ENCODE measurements around the gene BSCL2.
"Not testable (repeated sequence)": the region's sequence is repeated elsewhere in the genome, so short reads cannot be mapped to it uniquely, and the experiment has no call there.

The BSCL2 gene

DNA sequence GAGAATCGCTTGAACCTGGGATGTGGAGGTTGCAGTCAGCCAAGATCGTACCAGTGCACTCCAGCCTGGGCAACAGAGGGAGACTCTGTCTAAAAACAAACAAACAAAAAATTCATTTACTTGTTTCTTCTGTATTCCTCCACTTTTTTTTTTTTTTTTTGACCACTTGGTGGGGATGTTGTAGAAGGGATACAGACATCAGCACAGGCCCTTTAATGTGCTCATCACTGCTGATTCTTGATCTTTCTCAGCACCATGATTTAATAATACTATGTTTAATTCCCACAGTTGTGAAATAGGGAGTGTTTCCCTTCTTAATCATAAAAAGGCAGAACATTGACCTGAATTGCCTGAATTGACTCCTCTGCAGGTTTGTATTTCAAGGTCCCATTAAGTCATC is 25.6 kb upstream of the BSCL2 start:
- H3K9ac ChIP-seq (ENCODE audit: low read length in 5 of 5): peak overlapping the region in 1 of 5 donors; percentile 10
- H3K27ac ChIP-seq (ENCODE audit: low read depth, low read length): no peak overlapping the region
- no peaks in the 10 kb centered on the region for H3K9me3 ChIP-seq (ENCODE audit: control insufficient read depth in 5 of 5, low read length in 5 of 5)
- no peaks in the 10 kb centered on the region for H3K27me3 ChIP-seq (ENCODE audit: control insufficient read depth in 5 of 5, insufficient read depth in 4 of 5, low read length in 5 of 5)
- H3K36me3 ChIP-seq (ENCODE audit: control insufficient read depth in 5 of 5, insufficient read depth in 5 of 5, low read length in 5 of 5): peaks cover 10 to 35% (median 18%) of the 10 kb centered on the region in 5 donors
- peaks cover 2 to 22% (median 20%) of the 10 kb centered on the region in 5 donors for H3K4me1 ChIP-seq (ENCODE audit: control insufficient read depth in 5 of 5, insufficient read depth in 5 of 5, low read length in 5 of 5)
- H3K4me3 ChIP-seq (ENCODE audit: low read depth in 1 of 5, low read length in 5 of 5): no peak overlapping the region

DNA sequence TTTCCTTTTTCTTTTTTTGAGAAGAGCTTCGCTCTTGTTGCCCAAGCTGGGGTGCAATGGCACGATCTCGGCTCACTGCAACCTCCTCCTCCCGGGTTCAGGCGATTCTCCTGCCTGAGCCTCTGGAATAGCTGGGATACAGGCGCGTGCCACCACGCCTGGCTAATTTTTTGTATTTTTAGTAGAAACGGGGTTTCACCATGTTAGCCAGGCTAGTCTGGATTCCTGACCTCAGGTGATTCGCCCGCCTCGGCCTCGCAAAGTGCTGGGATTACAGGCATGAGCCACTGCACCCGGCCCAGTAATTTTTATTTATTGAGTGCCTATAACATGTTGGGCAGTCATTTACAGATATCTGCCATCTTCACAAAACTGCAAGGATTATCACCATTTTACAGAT is 22.9 kb upstream of the BSCL2 start:
- not testable (repeated sequence) for H3K27me3 ChIP-seq (ENCODE audit: control insufficient read depth in 5 of 5, insufficient read depth in 4 of 5, low read length in 5 of 5); H3K9me3 ChIP-seq (ENCODE audit: control insufficient read depth in 5 of 5, low read length in 5 of 5)
- Histone ChIP-seq H3K4me3 (ENCODE audit: low read depth in 1 of 5, low read length in 5 of 5) (peak overlapping the region in 4 of 5 donors; percentile 12 to 86 (median 33)), H3K9ac (ENCODE audit: low read length in 5 of 5) (peak overlapping the region in 3 of 5 donors; percentile 3 to 56 (median 13)), H3K36me3 (ENCODE audit: control insufficient read depth in 5 of 5, insufficient read depth in 5 of 5, low read length in 5 of 5) (peaks cover 4 to 19% (median 13%) of the 10 kb centered on the region in 5 donors), H3K27ac (ENCODE audit: low read depth, low read length) (peak overlapping the region; percentile 17), H3K4me1 (ENCODE audit: control insufficient read depth in 5 of 5, insufficient read depth in 5 of 5, low read length in 5 of 5) (peaks cover 11 to 38% (median 36%) of the 10 kb centered on the region in 5 donors)

DNA sequence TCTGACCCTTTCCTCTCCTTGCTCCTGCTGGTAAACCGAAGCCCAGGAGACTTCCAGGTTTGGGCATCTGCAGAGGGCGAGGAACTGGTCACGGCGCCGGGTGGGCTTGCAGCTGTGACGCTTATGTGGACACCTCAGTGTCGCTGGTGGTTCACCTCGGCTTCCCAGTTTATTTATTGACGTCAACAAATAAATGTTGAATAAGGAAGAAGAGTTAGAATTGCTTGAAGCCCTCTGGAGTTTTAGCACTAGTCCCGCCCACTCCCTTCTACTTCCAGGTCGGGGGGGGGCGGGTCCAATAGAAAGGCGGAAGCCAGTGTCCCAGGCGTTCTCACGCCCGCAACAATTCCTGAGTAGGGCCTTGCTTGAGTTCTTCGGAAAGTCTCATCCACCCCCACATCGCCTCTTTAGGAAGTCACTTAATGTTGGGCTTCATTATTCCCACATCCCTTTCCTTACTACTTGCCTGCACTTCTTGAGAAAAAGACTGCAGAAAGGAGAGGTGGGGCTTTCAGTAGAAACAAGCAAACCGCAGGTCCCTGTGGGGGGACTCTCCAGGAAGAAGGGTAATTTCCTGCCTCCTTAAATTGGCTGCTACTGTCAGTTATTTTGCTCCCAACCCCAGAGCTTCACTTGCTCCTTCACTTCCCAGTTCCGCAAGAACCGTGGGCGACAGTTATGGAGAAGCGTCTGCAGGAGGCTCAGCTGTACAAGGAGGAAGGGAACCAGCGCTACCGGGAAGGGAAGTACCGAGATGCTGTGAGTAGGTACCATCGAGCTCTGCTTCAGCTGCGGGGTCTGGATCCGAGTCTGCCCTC is 21.2 kb upstream of the BSCL2 start, which contains the start of gene TTC9C:
Gene TTC9C (plus strand): TSS at position 316 of the 818 bp plus-strand sequence. CDS start 363 bp downstream, at position 679.
- Histone ChIP-seq H3K36me3 (ENCODE audit: control insufficient read depth in 5 of 5, insufficient read depth in 5 of 5, low read length in 5 of 5) (peaks cover 9 to 18% (median 15%) of the 10 kb centered on the region in 5 donors), H3K9ac (ENCODE audit: low read length in 5 of 5) (peak within 1 kb of the TSS; percentile 81 to 98 (median 97)), H3K27ac (ENCODE audit: low read depth, low read length) (peak within 1 kb of the TSS; percentile 98), H3K4me3 (ENCODE audit: low read depth in 1 of 5, low read length in 5 of 5) (peak within 1 kb of the TSS; percentile 74 to 97 (median 94)), H3K4me1 (ENCODE audit: control insufficient read depth in 5 of 5, insufficient read depth in 5 of 5, low read length in 5 of 5) (peaks cover 15 to 53% (median 49%) of the 10 kb centered on the region in 5 donors), H3K9me3 (ENCODE audit: control insufficient read depth in 5 of 5, low read length in 5 of 5) (no peaks in the 10 kb centered on the region), H3K27me3 (ENCODE audit: control insufficient read depth in 5 of 5, insufficient read depth in 4 of 5, low read length in 5 of 5) (no peaks in the 10 kb centered on the region)

DNA sequence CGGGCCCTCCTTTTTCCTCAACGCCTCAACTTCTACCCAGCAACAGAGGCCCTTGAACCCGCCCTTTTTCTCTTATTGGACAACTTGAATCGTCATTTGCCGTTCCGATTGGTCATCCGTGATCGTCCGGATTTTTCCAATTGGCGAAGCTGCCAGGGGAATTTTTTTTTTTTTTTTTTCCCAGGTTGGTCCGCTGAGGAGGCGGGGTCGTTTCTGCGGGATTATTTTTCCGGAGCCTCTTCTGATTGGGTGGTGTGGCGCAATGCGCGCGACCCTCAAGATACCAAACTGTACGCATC is 20.6 kb upstream of the BSCL2 start:
- peaks cover 15 to 54% (median 49%) of the 10 kb centered on the region in 5 donors for H3K4me1 ChIP-seq (ENCODE audit: control insufficient read depth in 5 of 5, insufficient read depth in 5 of 5, low read length in 5 of 5)
- H3K9me3 ChIP-seq (ENCODE audit: control insufficient read depth in 5 of 5, low read length in 5 of 5): no peaks in the 10 kb centered on the region
- peaks cover 6 to 19% (median 17%) of the 10 kb centered on the region in 5 donors for H3K36me3 ChIP-seq (ENCODE audit: control insufficient read depth in 5 of 5, insufficient read depth in 5 of 5, low read length in 5 of 5)
- H3K27me3 ChIP-seq (ENCODE audit: control insufficient read depth in 5 of 5, insufficient read depth in 4 of 5, low read length in 5 of 5): no peaks in the 10 kb centered on the region
- H3K9ac ChIP-seq (ENCODE audit: low read length in 5 of 5): peak overlapping the region; percentile 81 to 98 (median 97)
- peak overlapping the region; percentile 98 for H3K27ac ChIP-seq (ENCODE audit: low read depth, low read length)
- peak overlapping the region; percentile 74 to 97 (median 94) for H3K4me3 ChIP-seq (ENCODE audit: low read depth in 1 of 5, low read length in 5 of 5)

DNA sequence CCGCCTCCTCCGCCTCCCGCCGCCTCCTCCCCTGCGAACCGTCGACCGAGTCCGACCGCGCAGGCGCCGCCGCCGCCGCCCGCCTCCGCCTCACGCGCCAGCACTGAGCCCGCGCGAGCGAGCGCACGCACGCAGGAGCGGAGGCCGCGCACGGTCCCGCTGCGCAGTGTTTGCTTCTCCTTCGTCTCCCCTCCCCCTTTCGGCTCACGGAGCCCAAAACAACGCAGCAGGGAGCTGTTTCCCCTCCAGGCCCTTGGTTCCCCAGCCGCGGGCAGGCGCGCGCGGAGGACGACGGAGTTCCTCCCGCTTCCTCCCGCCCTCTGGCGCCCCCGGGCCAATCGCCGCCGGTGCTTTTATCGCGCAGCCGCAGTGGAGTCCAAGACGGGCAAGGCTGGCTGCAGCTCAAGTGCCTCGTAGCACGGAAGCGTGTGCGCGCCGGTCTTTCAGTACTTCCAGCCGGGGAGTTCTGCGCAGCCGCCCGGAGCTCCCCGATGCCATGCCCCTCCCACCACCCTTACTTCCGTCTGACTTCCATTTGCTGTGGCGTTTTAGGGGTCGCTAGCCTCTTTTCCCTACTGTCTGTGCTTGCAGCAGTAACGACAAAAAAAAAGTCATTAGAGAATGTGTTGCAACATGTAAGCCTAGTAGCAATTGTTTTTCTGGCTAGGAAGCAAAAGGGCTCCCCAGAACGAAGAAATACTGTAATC is 20.1 kb upstream of the BSCL2 start, which contains the start of gene HNRNPUL2:
Gene HNRNPUL2 (minus strand): TSS at position 293 of the 707 bp plus-strand sequence. CDS start 301 bp downstream, outside the sequence.
- Histone ChIP-seq H3K4me3 (ENCODE audit: low read depth in 1 of 5, low read length in 5 of 5) (peak within 1 kb of the TSS; percentile 74 to 97 (median 94)), H3K4me1 (ENCODE audit: control insufficient read depth in 5 of 5, insufficient read depth in 5 of 5, low read length in 5 of 5) (peaks cover 15 to 54% (median 49%) of the 10 kb centered on the region in 5 donors), H3K27me3 (ENCODE audit: control insufficient read depth in 5 of 5, insufficient read depth in 4 of 5, low read length in 5 of 5) (no peaks in the 10 kb centered on the region), H3K9me3 (ENCODE audit: control insufficient read depth in 5 of 5, low read length in 5 of 5) (no peaks in the 10 kb centered on the region), H3K27ac (ENCODE audit: low read depth, low read length) (peak within 1 kb of the TSS; percentile 98), H3K36me3 (ENCODE audit: control insufficient read depth in 5 of 5, insufficient read depth in 5 of 5, low read length in 5 of 5) (peaks cover 11 to 24% (median 22%) of the 10 kb centered on the region in 5 donors), H3K9ac (ENCODE audit: low read length in 5 of 5) (peak within 1 kb of the TSS; percentile 92 to 98 (median 98))

DNA sequence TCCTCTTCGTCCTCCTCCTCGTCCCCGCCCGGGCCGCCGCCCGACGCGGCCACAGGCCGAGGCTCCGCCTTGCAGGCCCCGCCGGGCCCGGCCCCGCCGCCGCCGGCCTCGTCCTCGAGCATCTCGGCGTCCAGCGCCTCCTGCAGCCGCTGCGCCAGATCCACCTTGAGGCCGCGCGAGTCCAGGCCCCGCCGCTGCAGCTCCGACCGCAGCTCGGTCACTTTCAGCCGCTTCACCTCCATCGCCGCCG is 19.6 kb upstream of the BSCL2 start:
- Histone ChIP-seq H3K27ac (ENCODE audit: low read depth, low read length) (peak overlapping the region; percentile 98), H3K27me3 (ENCODE audit: control insufficient read depth in 5 of 5, insufficient read depth in 4 of 5, low read length in 5 of 5) (no peaks in the 10 kb centered on the region), H3K4me3 (ENCODE audit: low read depth in 1 of 5, low read length in 5 of 5) (peak overlapping the region in 4 of 5 donors; percentile 74 to 97 (median 90)), H3K36me3 (ENCODE audit: control insufficient read depth in 5 of 5, insufficient read depth in 5 of 5, low read length in 5 of 5) (peaks cover 16 to 29% (median 27%) of the 10 kb centered on the region in 5 donors), H3K4me1 (ENCODE audit: control insufficient read depth in 5 of 5, insufficient read depth in 5 of 5, low read length in 5 of 5) (peaks cover 15 to 54% (median 49%) of the 10 kb centered on the region in 5 donors), H3K9ac (ENCODE audit: low read length in 5 of 5) (peak overlapping the region; percentile 92 to 98 (median 97)), H3K9me3 (ENCODE audit: control insufficient read depth in 5 of 5, low read length in 5 of 5) (no peaks in the 10 kb centered on the region)

DNA sequence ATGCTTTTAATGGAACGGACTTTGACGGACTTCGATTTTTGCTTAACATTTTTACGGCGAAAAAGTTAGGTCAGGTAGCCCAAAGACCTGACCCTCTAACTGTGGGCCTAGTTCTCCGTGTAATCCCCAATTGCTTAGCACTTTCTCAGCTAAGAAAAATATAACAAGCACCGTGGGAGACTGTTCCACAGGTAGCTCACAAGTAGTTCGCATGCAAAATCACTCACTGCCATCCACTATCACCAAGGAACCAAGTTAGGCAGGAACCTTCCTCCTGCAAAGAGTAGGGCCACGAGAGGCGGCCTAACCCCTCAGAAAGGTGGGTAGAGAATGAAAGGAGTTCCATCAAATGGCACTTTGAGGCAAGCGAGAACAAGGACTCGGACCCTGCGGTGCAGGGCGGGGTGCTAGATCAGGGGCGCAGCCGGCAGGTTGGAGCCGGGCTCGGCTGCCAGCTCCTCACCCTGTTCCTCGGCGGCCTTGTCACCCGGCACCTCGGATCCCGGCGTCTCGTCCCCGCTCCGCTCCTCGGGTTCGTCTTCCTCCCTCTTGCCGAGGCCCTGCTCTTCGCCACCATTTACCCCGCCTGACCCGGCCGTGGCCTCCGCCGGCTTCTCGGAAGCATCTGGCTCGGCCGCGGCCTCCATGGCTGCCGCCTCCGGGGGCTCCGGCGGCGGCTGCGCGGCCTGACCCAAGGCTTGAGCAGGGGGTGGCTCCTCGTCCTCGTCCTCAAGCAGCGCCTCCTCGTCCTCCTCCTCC is 19.1 kb upstream of the BSCL2 start:
- peaks cover 15 to 54% (median 47%) of the 10 kb centered on the region in 5 donors for H3K4me1 ChIP-seq (ENCODE audit: control insufficient read depth in 5 of 5, insufficient read depth in 5 of 5, low read length in 5 of 5)
- H3K27me3 ChIP-seq (ENCODE audit: control insufficient read depth in 5 of 5, insufficient read depth in 4 of 5, low read length in 5 of 5): no peaks in the 10 kb centered on the region
- H3K27ac ChIP-seq (ENCODE audit: low read depth, low read length): peak overlapping the region; percentile 98
- H3K9me3 ChIP-seq (ENCODE audit: control insufficient read depth in 5 of 5, low read length in 5 of 5): no peaks in the 10 kb centered on the region
- peak overlapping the region; percentile 92 to 98 (median 97) for H3K9ac ChIP-seq (ENCODE audit: low read length in 5 of 5)
- peaks cover 21 to 33% (median 32%) of the 10 kb centered on the region in 5 donors for H3K36me3 ChIP-seq (ENCODE audit: control insufficient read depth in 5 of 5, insufficient read depth in 5 of 5, low read length in 5 of 5)
- H3K4me3 ChIP-seq (ENCODE audit: low read depth in 1 of 5, low read length in 5 of 5): peak overlapping the region; percentile 74 to 97 (median 94)

DNA sequence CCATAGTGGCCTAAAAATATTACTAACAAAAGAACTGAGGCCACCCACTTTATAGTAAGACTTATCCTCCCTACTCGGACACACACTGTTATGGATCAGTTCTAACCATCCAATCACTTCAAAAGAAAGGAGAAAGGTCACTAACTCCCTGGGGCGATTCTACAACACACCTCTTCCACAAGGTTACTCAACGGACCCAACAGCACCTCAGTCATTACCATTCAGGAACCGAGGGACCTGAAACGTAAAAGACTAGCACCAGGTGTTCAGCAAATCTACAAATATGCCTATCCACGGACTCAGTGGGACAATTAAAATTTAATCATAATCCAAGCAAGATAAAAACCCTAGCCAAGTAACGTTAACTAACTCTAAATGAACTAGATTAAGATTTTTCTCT is 18.4 kb upstream of the BSCL2 start:
- H3K4me3 ChIP-seq (ENCODE audit: low read depth in 1 of 5, low read length in 5 of 5): peak overlapping the region; percentile 74 to 97 (median 94)
- H3K36me3 ChIP-seq (ENCODE audit: control insufficient read depth in 5 of 5, insufficient read depth in 5 of 5, low read length in 5 of 5): peaks cover 27 to 39% (median 35%) of the 10 kb centered on the region in 5 donors
- H3K9me3 ChIP-seq (ENCODE audit: control insufficient read depth in 5 of 5, low read length in 5 of 5): no peaks in the 10 kb centered on the region
- H3K27ac ChIP-seq (ENCODE audit: low read depth, low read length): peak overlapping the region; percentile 98
- peak overlapping the region; percentile 92 to 98 (median 97) for H3K9ac ChIP-seq (ENCODE audit: low read length in 5 of 5)
- H3K4me1 ChIP-seq (ENCODE audit: control insufficient read depth in 5 of 5, insufficient read depth in 5 of 5, low read length in 5 of 5): peaks cover 15 to 54% (median 45%) of the 10 kb centered on the region in 5 donors
- H3K27me3 ChIP-seq (ENCODE audit: control insufficient read depth in 5 of 5, insufficient read depth in 4 of 5, low read length in 5 of 5): no peaks in the 10 kb centered on the region

DNA sequence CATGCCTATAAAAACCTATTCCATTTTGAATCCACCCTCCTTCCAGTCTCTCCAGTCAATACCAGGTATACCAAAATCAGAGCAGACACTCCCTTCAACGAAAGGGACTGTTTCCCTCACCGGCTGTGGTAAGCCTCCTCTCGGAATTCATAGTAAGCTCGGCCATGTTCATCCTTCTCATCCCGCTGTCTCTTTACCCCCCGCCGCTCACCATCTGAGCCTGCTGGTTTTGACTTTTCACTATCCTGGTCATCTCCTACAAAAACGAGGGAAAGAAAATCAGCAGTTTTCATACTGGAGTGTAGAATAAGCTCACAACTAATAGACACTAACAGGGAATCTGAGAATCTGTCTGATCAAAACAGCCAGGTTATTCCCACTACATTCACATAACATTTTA is 16.9 kb upstream of the BSCL2 start:
- Histone ChIP-seq H3K27ac (ENCODE audit: low read depth, low read length) (peak overlapping the region; percentile 98), H3K36me3 (ENCODE audit: control insufficient read depth in 5 of 5, insufficient read depth in 5 of 5, low read length in 5 of 5) (peaks cover 35 to 54% (median 50%) of the 10 kb centered on the region in 5 donors), H3K9ac (ENCODE audit: low read length in 5 of 5) (peak overlapping the region in 4 of 5 donors; percentile 60 to 98 (median 80)), H3K4me3 (ENCODE audit: low read depth in 1 of 5, low read length in 5 of 5) (peak overlapping the region in 4 of 5 donors; percentile 5 to 97 (median 40)), H3K4me1 (ENCODE audit: control insufficient read depth in 5 of 5, insufficient read depth in 5 of 5, low read length in 5 of 5) (peaks cover 15 to 42% (median 35%) of the 10 kb centered on the region in 5 donors), H3K27me3 (ENCODE audit: control insufficient read depth in 5 of 5, insufficient read depth in 4 of 5, low read length in 5 of 5) (no peaks in the 10 kb centered on the region), H3K9me3 (ENCODE audit: control insufficient read depth in 5 of 5, low read length in 5 of 5) (no peaks in the 10 kb centered on the region)
